ENCODE data around the gene PLEKHA3. TPM values are rescaled to one million over a fixed set of nuclear protein-coding genes. Genes with fewer than 3 reads are reported as not detected.
"Not testable (repeated sequence)": the region's sequence is repeated elsewhere in the genome, so short reads cannot be mapped to it uniquely, and the experiment has no call there.

PLEKHA3 gene
- total RNA-seq, 2 donors from 2014 or later, result 20.4 to 34.1 TPM

GRCh38 chr2:178506949-178507348 lies 26.7 kb downstream of the PLEKHA3 start:
- H3K27ac Mint-ChIP-seq, result no peak overlapping the region

GRCh38 chr2:178508646-178509045 lies 28.4 kb downstream of the PLEKHA3 start:
- DNase-seq (ENCODE audit: low spot score in 2 of 2), result no peak
- Mint-ChIP-seq H3K36me3 (peaks cover 4 to 26% of the 10 kb centered on the region in 2 donors), H3K9me3 (no peaks in the 10 kb centered on the region), H3K27ac (peak overlapping the region in 1 of 2 donors; percentile 24)
- no peak for ATAC-seq

More at GRCh38 chr2:178506949-178507348, 26.7 kb downstream of the PLEKHA3 start:
- H3K9me3 Mint-ChIP-seq, result no peaks in the 10 kb centered on the region
- DNase-seq (ENCODE audit: low spot score in 2 of 2) (no peak), ATAC-seq (no peak)
- H3K36me3 Mint-ChIP-seq, result peaks cover 4 to 18% of the 10 kb centered on the region in 2 donors

- peaks cover 4 to 26% of the 10 kb centered on the region in 2 donors for H3K36me3 Mint-ChIP-seq
- H3K9me3 Mint-ChIP-seq, result no peaks in the 10 kb centered on the region
- ATAC-seq, result no peak
- no peak overlapping the region for H3K27ac Mint-ChIP-seq
- DNase-seq (ENCODE audit: low spot score in 2 of 2), result no peak
These were observed 30.1 kb downstream of the PLEKHA3 start for GRCh38 chr2:178510384-178510783.

- DNase-seq (ENCODE audit: low spot score in 2 of 2), result no peak
- Mint-ChIP-seq H3K36me3 (peaks cover 4 to 19% of the 10 kb centered on the region in 2 donors), H3K9me3 (no peaks in the 10 kb centered on the region), H3K27ac (no peak overlapping the region)
- ATAC-seq, result peak in 1 of 2 donors; percentile 15
These were observed 32.2 kb downstream of the PLEKHA3 start for GRCh38 chr2:178512484-178512883.

- Mint-ChIP-seq H3K27ac (no peak overlapping the region), H3K36me3 (peaks cover 4 to 26% of the 10 kb centered on the region in 2 donors), H3K9me3 (no peaks in the 10 kb centered on the region)
- DNase-seq (ENCODE audit: low spot score in 2 of 2) (no peak), ATAC-seq (no peak)
These were observed 33.6 kb downstream of the PLEKHA3 start for GRCh38 chr2:178513876-178514275.

- H3K9me3 Mint-ChIP-seq, result no peaks in the 10 kb centered on the region
- peaks cover 2 to 26% of the 10 kb centered on the region in 2 donors for H3K36me3 Mint-ChIP-seq
- peak overlapping the region; percentile 41 to 94 for H3K27ac Mint-ChIP-seq
- peak; percentile 93 to 99 for ATAC-seq
- peak in 1 of 2 donors; percentile 44 for DNase-seq (ENCODE audit: low spot score in 2 of 2)
These were observed 34.4 kb downstream of the PLEKHA3 start for GRCh38 chr2:178514664-178515063.

- peaks cover 5 to 6% of the 10 kb centered on the region in 2 donors for H3K9me3 Mint-ChIP-seq
- H3K27ac Mint-ChIP-seq, result no peak overlapping the region
- peaks cover under 1 to 31% of the 10 kb centered on the region in 2 donors for H3K36me3 Mint-ChIP-seq
- DNase-seq (ENCODE audit: low spot score in 2 of 2), result no peak
- no peak for ATAC-seq
These were observed 37.2 kb downstream of the PLEKHA3 start for GRCh38 chr2:178517496-178517895.

GRCh38 chr2:178521304-178522150 lies 41.3 kb downstream of the PLEKHA3 start:
- peaks cover 20 to 47% of the 10 kb centered on the region in 2 donors for H3K36me3 Mint-ChIP-seq
- H3K27ac Mint-ChIP-seq, result peak overlapping the region; percentile 56 to 94
- DNase-seq (ENCODE audit: low spot score in 2 of 2) (peak in 1 of 2 donors; percentile 61), ATAC-seq (peak; percentile 71 to 83)
- peaks cover 5 to 6% of the 10 kb centered on the region in 2 donors for H3K9me3 Mint-ChIP-seq

- Mint-ChIP-seq H3K27ac (peak overlapping the region; percentile 94 to 96), H3K36me3 (peaks cover 20 to 42% of the 10 kb centered on the region in 2 donors), H3K9me3 (peaks cover 5 to 6% of the 10 kb centered on the region in 2 donors)
- ATAC-seq (peak; percentile 83 to 89), DNase-seq (ENCODE audit: low spot score in 2 of 2) (peak; percentile 84 to 87)
These were observed 42.8 kb downstream of the PLEKHA3 start for GRCh38 chr2:178522950-178523595.

- Mint-ChIP-seq H3K27ac (peak overlapping the region; percentile 94 to 96), H3K36me3 (peaks cover 20 to 40% of the 10 kb centered on the region in 2 donors), H3K9me3 (peaks cover 5 to 6% of the 10 kb centered on the region in 2 donors)
- no peak for DNase-seq (ENCODE audit: low spot score in 2 of 2)
- no peak for ATAC-seq
These were observed 43.4 kb downstream of the PLEKHA3 start for GRCh38 chr2:178523596-178524134.

- peaks cover 20 to 40% of the 10 kb centered on the region in 2 donors for H3K36me3 Mint-ChIP-seq
- not testable (repeated sequence) for H3K27ac Mint-ChIP-seq; ATAC-seq; H3K9me3 Mint-ChIP-seq; DNase-seq (ENCODE audit: low spot score in 2 of 2)
These were observed 44.8 kb downstream of the PLEKHA3 start for GRCh38 chr2:178525010-178525409.

GRCh38 chr2:178525460-178525859 lies 45.2 kb downstream of the PLEKHA3 start:
- peaks cover 20 to 40% of the 10 kb centered on the region in 2 donors for H3K36me3 Mint-ChIP-seq
- not testable (repeated sequence) for ATAC-seq; DNase-seq (ENCODE audit: low spot score in 2 of 2); H3K27ac Mint-ChIP-seq; H3K9me3 Mint-ChIP-seq

GRCh38 chr2:178526256-178526655 lies 46.0 kb downstream of the PLEKHA3 start:
- ATAC-seq (no peak), DNase-seq (ENCODE audit: low spot score in 2 of 2) (no peak)
- peaks cover 20 to 41% of the 10 kb centered on the region in 2 donors for H3K36me3 Mint-ChIP-seq
- H3K9me3 Mint-ChIP-seq, result peaks cover 5 to 6% of the 10 kb centered on the region in 2 donors
- H3K27ac Mint-ChIP-seq, result no peak overlapping the region

GRCh38 chr2:178527592-178527991 lies 47.3 kb downstream of the PLEKHA3 start:
- ATAC-seq, result no peak
- Mint-ChIP-seq H3K27ac (no peak overlapping the region), H3K36me3 (peaks cover 29 to 44% of the 10 kb centered on the region in 2 donors), H3K9me3 (peaks cover 4 to 5% of the 10 kb centered on the region in 2 donors)
- no peak for DNase-seq (ENCODE audit: low spot score in 2 of 2)

- peaks cover 4 to 5% of the 10 kb centered on the region in 2 donors for H3K9me3 Mint-ChIP-seq
- no peak overlapping the region for H3K27ac Mint-ChIP-seq
- no peak for DNase-seq (ENCODE audit: low spot score in 2 of 2)
- no peak for ATAC-seq
- peaks cover 26 to 44% of the 10 kb centered on the region in 2 donors for H3K36me3 Mint-ChIP-seq
These were observed 48.4 kb downstream of the PLEKHA3 start for GRCh38 chr2:178528647-178529046.

- H3K36me3 Mint-ChIP-seq, result peaks cover 28 to 44% of the 10 kb centered on the region in 2 donors
These were observed 48.9 kb downstream of the PLEKHA3 start for GRCh38 chr2:178529194-178529593.

GRCh38 chr2:178530131-178530530 lies 49.9 kb downstream of the PLEKHA3 start:
- Mint-ChIP-seq H3K9me3 (peaks cover 5 to 7% of the 10 kb centered on the region in 2 donors), H3K36me3 (peaks cover 37 to 54% of the 10 kb centered on the region in 2 donors), H3K27ac (peak overlapping the region; percentile 26 to 50)
- DNase-seq (ENCODE audit: low spot score in 2 of 2) (no peak), ATAC-seq (peak in 1 of 2 donors; percentile 1)

More at GRCh38 chr2:178529194-178529593, 48.9 kb downstream of the PLEKHA3 start:
- no peak overlapping the region for H3K27ac Mint-ChIP-seq
- DNase-seq (ENCODE audit: low spot score in 2 of 2) (no peak), ATAC-seq (no peak)
- peaks cover 5 to 7% of the 10 kb centered on the region in 2 donors for H3K9me3 Mint-ChIP-seq

Measured in activated naive CD4-positive, alpha-beta T cell treated with anti-CD3 and anti-CD28 coated beads, Interleukin-2, amount 50 U/mL, for 72 hours (primary cell).